ENCODE data around the gene SETD7. TPM values are rescaled to one million over a fixed set of nuclear protein-coding genes. Genes with fewer than 3 reads are reported as not detected.

Gene SETD7
- total and polyA plus RNA-seq, 2 experiments from 2014 or later, result 1.1 to 4.2 TPM

GRCh38 chr4:139562839-139563238, 6.8 kb upstream of the SETD7 start:
- H3K27me3 Mint-ChIP-seq (ENCODE audit: insufficient read depth, low read depth, poor library complexity), result peaks cover 31% of the 10 kb centered on the region
- Histone ChIP-seq H3K4me1 (ENCODE audit: insufficient read depth) (peaks cover 15% of the 10 kb centered on the region), H3K79me2 (replicated peaks; ENCODE audit: insufficient read depth) (no peaks in the 10 kb centered on the region), H2AFZ (no peak overlapping the region), H3K4me2 (no peak overlapping the region), H3K27ac (ENCODE audit: low read depth) (no peak overlapping the region), H3K9me2 (ENCODE audit: insufficient read depth) (no peaks in the 10 kb centered on the region), H3F3A (replicated peaks; ENCODE audit: low read depth) (0 out of 2 replicates have a peak, but pooled peaks cover 3% of the 10 kb centered on the region), H3K27me3 (ENCODE audit: insufficient read depth) (peaks cover 25% of the 10 kb centered on the region), H3K36me3 (ENCODE audit: insufficient read depth) (no peaks in the 10 kb centered on the region), H4K20me1 (replicated peaks; ENCODE audit: insufficient read depth) (no peaks in the 10 kb centered on the region), H3K4me3 (no peak overlapping the region)
- H3K36me3 Mint-ChIP-seq (ENCODE audit: low read depth), result no peaks in the 10 kb centered on the region
- H3K4me1 Mint-ChIP-seq, result peaks cover 22% of the 10 kb centered on the region
- ATAC-seq, result no peak
- DNase-seq (ENCODE audit: low spot score), result no peak
- no peak for TF ChIP-seq CREB1 (CRISPR knock-in tag; IDR thresholded peaks at IDR 0.05; ENCODE audit: low read depth)
- TF ChIP-seq ZNF331 (CRISPR knock-in tag; IDR thresholded peaks at IDR 0.05; ENCODE audit: low read depth), result no peak
- no peak for TF ChIP-seq REST (IDR thresholded peaks at IDR 0.05; ENCODE audit: unreplicated experiment)
- TF ChIP-seq ZNF114 (CRISPR knock-in tag; IDR thresholded peaks at IDR 0.05), result no peak
- TF ChIP-seq, protein P1, sequence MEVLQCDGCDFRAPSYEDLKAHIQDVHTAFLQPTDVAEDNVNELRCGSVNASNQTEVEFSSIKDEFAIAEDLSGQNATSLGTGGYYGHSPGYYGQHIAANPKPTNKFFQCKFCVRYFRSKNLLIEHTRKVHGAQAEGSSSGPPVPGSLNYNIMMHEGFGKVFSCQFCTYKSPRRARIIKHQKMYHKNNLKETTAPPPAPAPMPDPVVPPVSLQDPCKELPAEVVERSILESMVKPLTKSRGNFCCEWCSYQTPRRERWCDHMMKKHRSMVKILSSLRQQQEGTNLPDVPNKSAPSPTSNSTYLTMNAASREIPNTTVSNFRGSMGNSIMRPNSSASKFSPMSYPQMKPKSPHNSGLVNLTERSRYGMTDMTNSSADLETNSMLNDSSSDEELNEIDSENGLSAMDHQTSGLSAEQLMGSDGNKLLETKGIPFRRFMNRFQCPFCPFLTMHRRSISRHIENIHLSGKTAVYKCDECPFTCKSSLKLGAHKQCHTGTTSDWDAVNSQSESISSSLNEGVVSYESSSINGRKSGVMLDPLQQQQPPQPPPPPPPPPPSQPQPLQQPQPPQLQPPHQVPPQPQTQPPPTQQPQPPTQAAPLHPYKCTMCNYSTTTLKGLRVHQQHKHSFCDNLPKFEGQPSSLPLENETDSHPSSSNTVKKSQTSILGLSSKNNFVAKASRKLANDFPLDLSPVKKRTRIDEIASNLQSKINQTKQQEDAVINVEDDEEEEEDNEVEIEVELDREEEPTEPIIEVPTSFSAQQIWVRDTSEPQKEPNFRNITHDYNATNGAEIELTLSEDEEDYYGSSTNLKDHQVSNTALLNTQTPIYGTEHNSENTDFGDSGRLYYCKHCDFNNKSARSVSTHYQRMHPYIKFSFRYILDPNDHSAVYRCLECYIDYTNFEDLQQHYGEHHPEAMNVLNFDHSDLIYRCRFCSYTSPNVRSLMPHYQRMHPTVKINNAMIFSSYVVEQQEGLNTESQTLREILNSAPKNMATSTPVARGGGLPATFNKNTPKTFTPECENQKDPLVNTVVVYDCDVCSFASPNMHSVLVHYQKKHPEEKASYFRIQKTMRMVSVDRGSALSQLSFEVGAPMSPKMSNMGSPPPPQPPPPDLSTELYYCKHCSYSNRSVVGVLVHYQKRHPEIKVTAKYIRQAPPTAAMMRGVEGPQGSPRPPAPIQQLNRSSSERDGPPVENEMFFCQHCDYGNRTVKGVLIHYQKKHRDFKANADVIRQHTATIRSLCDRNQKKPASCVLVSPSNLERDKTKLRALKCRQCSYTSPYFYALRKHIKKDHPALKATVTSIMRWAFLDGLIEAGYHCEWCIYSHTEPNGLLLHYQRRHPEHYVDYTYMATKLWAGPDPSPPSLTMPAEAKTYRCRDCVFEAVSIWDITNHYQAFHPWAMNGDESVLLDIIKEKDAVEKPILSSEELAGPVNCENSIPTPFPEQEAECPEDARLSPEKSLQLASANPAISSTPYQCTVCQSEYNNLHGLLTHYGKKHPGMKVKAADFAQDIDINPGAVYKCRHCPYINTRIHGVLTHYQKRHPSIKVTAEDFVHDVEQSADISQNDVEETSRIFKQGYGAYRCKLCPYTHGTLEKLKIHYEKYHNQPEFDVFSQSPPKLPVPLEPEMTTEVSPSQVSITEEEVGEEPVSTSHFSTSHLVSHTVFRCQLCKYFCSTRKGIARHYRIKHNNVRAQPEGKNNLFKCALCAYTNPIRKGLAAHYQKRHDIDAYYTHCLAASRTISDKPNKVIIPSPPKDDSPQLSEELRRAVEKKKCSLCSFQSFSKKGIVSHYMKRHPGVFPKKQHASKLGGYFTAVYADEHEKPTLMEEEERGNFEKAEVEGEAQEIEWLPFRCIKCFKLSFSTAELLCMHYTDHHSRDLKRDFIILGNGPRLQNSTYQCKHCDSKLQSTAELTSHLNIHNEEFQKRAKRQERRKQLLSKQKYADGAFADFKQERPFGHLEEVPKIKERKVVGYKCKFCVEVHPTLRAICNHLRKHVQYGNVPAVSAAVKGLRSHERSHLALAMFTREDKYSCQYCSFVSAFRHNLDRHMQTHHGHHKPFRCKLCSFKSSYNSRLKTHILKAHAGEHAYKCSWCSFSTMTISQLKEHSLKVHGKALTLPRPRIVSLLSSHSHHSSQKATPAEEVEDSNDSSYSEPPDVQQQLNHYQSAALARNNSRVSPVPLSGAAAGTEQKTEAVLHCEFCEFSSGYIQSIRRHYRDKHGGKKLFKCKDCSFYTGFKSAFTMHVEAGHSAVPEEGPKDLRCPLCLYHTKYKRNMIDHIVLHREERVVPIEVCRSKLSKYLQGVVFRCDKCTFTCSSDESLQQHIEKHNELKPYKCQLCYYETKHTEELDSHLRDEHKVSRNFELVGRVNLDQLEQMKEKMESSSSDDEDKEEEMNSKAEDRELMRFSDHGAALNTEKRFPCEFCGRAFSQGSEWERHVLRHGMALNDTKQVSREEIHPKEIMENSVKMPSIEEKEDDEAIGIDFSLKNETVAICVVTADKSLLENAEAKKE (CRISPR knock-in tag; IDR thresholded peaks at IDR 0.05), result no peak
- TF ChIP-seq ETS1 (IDR thresholded peaks at IDR 0.05), result no peak
- no peak for TF ChIP-seq EZH2 (IDR thresholded peaks at IDR 0.05; ENCODE audit: low read depth, unreplicated experiment)
- TF ChIP-seq JUNB (IDR thresholded peaks at IDR 0.05; ENCODE audit: unreplicated experiment), result no peak
- no peak for TF ChIP-seq POLR2AphosphoS5 (IDR thresholded peaks at IDR 0.05; ENCODE audit: low read depth)
- no peak for TF ChIP-seq NANOG (IDR thresholded peaks at IDR 0.05; ENCODE audit: borderline replicate concordance)
- TF ChIP-seq STAT1 (IDR thresholded peaks at IDR 0.05; ENCODE audit: unreplicated experiment), result no peak
- no peak for TF ChIP-seq CTCF (conservative IDR thresholded peaks at IDR 0.05; ENCODE audit: low read depth in 2 of 2)
- TF ChIP-seq EZH2phosphoT487 (IDR thresholded peaks at IDR 0.05; ENCODE audit: unreplicated experiment), result no peak
- no peaks in the 10 kb centered on the region for H3K9me3 Mint-ChIP-seq
- no peak overlapping the region for H3K27ac Mint-ChIP-seq
- H3K4me3 Mint-ChIP-seq, result no peak overlapping the region
